ENCODE results near the gene NEURL1B.
"Not testable (repeated sequence)": the region's sequence is repeated elsewhere in the genome, so short reads cannot be mapped to it uniquely, and the experiment has no call there.

The NEURL1B gene

GRCh38 chr5:172640822-172641358 lies at the start of gene NEURL1B:
Gene NEURL1B, plus strand, starts transcription at chr5:172641263. Its CDS starts 144 bp downstream, at chr5:172641407.
- DNase-seq (ENCODE audit: low read depth in 2 of 2) = no peak

GRCh38 chr5:172591636-172592035 lies 49.4 kb upstream of the NEURL1B start:
- no peak for DNase-seq (ENCODE audit: low read depth in 2 of 2)

- DNase-seq (ENCODE audit: low read depth in 2 of 2) = no peak
Observed at GRCh38 chr5:172592881-172593280, 48.2 kb upstream of the NEURL1B start.

DNA sequence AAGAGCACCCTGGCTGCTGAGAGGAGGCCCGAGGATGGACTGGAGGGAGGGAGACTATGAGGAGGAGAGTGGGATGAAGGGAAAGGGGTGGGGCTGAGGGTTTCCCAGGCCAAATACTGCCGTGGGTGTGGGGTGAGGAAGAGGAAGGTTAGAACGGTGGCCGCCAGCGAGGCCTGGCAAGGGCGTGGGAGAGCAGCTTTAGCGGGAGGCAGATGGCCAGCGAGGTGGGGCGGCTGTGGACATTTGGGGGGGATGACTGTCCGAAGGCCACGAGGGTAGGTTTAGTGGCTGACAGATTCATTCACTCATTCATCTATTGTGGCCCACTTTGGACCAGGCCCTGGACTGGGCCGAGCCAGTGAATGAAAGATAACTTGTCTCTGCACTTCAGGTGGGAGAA lies 47.8 kb upstream of the NEURL1B start:
- DNase-seq (ENCODE audit: low read depth in 2 of 2) = no peak

- DNase-seq (ENCODE audit: low read depth in 2 of 2) = no peak
Observed at GRCh38 chr5:172593721-172594235, 47.3 kb upstream of the NEURL1B start.

DNA sequence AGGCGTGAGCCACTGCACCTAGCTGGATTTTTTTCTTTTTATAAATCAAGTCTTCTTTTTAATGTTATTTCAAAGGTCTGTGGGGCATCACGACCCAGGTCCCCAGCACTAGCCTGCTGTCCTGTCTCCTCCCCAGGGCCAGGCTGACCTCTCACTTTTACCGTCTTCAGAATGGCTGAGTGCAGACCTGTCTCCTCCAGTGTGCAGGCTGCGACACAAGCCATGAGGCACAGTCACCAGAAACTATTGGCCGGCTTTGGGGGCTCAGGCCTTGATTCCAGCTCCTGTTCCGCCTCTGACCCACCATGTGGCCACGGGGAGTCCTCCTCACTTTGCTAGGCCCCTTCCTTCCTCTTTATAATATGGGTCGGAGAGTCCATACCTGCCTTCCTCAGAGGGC lies 46.6 kb upstream of the NEURL1B start:
- no peak for DNase-seq (ENCODE audit: low read depth in 2 of 2)

GRCh38 chr5:172594867-172595466 lies 46.1 kb upstream of the NEURL1B start:
- DNase-seq (ENCODE audit: low read depth in 2 of 2) = no peak

DNA sequence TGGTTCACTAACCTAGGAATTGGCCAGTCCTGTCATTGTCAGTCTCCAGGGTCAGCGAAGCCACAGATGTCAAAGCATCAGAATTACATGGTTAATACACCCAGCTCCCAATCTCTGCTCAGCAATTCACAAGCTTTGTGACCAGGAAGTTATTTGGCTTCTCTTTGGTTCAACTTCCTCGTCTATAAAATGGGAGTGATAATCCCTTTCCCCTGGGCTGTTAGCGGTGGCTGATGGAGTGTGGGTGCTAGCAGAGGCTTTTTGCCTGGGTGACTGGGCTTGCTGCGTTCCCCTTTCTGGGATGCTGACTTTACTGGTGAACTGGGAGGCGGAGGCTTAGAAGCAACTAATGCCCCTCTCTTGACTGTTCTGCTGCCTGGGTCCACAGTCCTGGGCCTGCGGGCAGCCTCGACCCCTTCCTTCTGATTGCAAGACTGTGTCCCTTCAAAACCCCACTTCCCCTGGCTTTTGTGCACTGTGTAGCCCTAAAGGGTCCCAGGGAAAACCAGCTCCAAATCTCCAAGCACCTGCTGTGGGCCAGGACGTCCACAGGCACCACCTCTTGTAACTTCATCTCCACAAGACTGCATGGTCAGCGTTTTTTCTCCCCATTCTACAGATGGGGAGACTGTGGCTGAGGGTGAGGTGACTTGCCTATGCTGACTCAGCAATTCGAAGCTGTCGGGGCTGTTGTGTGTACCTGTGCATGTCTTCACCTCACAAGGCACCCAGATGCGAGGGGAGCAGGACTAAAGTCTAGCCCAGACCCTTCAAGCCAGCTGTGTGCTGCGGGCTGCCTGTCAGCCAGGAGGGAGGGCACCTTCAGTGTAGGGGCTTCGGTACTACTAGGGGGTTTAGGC lies 45.2 kb upstream of the NEURL1B start:
- no peak for DNase-seq (ENCODE audit: low read depth in 2 of 2)

GRCh38 chr5:172596638-172597231 lies 44.3 kb upstream of the NEURL1B start:
- no peak for DNase-seq (ENCODE audit: low read depth in 2 of 2)

DNA sequence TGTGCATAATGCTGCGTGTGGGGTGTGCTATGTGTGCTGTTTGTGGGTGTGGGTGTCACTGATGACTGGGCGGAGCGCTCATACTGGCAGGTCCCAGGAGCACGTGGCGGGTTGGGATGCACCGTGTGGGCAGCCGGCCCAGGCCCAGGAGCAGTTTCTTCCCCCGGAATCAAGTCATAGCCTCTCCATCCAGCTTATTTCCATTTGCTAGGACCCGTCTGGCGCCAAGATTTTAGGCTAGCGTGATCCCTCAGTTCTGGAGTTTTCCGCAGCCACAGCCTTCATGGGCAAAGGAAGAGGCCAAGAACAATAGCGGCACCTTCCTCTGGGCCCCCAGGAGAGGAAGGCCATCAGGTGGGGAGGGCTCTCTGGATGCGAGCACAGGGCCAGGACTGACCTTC lies 43.3 kb upstream of the NEURL1B start:
- no peak for DNase-seq (ENCODE audit: low read depth in 2 of 2)

DNA sequence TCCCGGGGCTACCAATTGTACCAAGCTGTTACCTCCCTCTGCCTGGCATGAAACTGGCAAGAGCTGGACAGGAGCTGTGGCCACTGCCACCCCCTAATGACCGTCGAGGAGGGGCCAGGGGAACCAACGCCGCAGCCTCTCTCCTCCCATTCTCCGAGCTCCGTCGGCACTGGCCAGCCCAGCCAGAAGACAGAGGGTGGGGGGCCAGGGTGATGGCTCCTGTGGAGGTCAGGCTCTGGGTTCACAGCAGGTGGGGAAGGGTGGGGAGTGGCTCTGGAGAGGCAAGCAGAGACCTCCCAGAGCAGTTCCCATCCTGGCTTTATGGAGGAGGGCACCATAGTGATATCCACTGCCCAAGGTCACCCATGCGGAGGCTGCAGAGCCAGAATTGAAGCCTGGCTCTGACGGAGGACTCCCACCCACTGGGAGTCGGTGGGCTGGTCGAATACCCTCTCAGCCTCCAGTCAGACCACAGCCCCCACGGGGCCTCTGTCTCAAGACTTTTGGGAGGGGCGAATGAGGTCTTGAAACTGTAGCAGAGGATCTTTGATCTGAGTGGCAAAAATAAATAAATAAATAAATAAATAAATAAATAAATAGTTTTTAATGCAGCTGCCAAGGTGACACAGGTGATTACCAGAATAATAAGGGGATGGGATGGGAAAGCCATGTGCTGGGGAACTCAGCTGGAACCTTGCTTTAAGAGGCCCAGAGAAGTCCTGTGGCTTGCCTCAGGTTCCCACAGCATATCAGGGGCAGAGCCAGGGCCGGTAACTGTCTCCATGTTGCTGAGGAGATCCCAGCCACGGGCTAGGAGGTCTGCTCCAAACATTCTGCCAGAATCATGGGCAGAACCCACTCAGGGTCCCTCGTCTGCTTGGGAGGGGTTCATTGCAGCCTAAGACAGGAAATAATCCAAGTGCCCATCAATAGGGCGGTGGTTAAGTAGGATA lies 42.5 kb upstream of the NEURL1B start:
- no peak for DNase-seq (ENCODE audit: low read depth in 2 of 2)

DNA sequence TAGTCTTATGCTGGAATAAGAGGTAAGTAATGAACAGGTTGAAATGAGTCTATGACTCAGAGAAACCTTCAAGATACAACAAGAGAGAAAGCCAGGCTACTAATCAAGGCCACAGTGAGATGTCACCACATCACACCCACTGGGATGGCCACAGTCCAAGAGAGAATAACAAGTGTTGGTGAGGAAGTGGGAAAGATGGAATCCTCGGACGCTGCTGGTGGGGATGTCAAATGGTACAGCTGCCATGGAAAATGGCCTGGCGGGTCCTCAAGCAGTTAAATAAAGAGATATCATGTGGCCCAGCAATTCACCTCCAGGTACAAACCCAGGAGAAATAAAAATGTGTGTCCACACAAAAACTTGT lies 41.9 kb upstream of the NEURL1B start:
- no peak for DNase-seq (ENCODE audit: low read depth in 2 of 2)

GRCh38 chr5:172600571-172600970 lies 40.5 kb upstream of the NEURL1B start:
- DNase-seq (ENCODE audit: low read depth in 2 of 2) = no peak

GRCh38 chr5:172601576-172601975 lies 39.5 kb upstream of the NEURL1B start:
- not testable (repeated sequence) for DNase-seq (ENCODE audit: low read depth in 2 of 2)

DNA sequence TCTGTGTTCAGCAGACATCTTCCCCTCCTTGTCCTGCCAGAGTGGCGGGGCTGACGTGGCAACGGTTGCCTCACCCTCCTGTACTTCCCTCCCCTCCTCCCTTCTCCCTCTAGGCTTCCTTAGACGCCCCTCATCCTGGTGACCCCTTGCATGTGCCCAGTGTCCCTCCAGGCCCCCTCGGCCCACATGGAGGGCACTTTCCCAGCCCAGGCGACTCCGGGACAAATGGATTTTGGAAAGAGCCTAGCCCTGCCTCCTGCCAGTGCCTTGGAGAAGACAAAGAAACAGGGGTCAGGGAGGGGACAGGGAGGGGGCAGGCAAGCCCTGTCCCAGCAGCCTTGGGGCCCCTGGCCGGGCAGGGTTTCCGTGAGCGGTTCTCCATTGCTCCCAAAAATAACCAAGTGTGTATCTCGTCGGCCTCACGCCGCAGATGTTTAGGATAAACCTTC lies 38.3 kb upstream of the NEURL1B start:
- DNase-seq (ENCODE audit: low read depth in 2 of 2) = no peak

- DNase-seq (ENCODE audit: low read depth in 2 of 2) = no peak
Observed at GRCh38 chr5:172603251-172603806, 37.7 kb upstream of the NEURL1B start.

GRCh38 chr5:172605466-172605865 lies 35.6 kb upstream of the NEURL1B start:
- DNase-seq (ENCODE audit: low read depth in 2 of 2) = no peak

GRCh38 chr5:172606156-172606785 lies 34.8 kb upstream of the NEURL1B start:
- DNase-seq (ENCODE audit: low read depth in 2 of 2) = no peak

DNA sequence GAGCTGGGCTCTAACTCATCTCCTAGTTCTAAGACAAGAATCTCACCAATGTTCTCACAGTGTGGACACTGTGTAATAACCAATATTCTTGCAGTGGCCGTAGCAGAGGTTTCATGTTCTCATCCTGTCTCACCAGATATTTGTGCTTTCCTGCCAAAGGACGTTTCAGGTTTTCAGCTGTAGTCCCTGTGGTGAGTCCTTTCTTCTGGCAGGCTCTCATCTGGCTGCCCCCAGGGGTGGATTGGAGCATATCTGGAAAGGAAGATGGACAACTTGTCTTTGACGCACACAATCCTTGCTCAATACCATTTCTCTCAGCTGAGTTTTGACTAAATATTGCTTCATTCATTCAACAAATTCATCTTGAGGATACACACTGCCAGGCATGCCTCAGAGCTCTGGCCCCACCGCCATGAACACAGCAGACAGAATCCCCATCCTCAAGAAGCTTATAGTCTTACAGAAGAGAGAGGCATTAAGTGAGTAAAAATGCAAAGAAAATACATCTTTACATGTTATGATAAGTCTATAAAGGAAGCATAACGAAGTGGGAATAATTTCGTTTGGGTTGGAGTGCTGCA lies 33.8 kb upstream of the NEURL1B start:
- DNase-seq (ENCODE audit: low read depth in 2 of 2) = no peak

GRCh38 chr5:172608773-172609172 lies 32.3 kb upstream of the NEURL1B start:
- DNase-seq (ENCODE audit: low read depth in 2 of 2) = no peak

Measured in activated CD8-positive, alpha-beta memory T cell treated with anti-CD3 and anti-CD28 coated beads for 4 hours (primary cell).